ENCODE results near the gene ZNF226. TPM values are rescaled to one million over a fixed set of nuclear protein-coding genes. Genes with fewer than 3 reads are reported as not detected.

ZNF226 gene
- total and polyA plus RNA-seq, 9 of the 15 experiments (the other 6 are each of a cell fraction or from before 2014, with no cell fraction given) = 6.2 to 19.4 (median 9.3) TPM

DNA sequence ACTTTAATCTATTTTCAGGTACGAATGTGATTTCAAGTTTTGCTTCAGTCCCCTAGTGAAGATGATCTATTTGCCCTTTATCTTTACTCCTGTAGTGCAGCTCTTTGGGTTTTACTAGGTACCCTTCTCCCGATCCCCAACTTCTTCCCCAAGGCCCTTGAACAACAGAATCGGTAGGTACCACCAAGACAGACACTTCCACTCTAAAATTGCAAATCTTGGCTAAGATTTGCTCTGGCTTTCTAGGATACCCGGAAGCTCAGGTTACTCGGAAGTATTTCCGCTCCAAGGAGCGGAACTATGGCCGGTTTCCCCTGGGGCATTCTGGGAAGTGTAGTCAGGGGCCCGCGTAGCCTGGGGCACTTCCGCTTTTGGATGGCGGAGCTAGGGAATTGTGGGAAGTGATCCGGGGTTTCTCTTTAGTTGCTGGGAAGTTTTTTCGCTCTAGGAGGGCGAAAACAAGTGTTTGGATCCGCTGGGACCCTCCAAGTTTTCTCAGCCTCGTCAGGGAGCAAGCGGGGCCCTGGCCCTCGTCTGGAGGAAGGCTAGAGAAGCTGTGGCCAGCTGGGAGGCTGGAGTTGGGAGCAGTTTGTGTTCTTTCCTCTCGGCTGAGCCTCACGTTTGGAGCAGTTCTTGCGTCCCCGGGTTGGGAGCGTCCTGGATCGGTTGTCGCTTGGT, 42.4 kb downstream of the ZNF226 start (continued):
- TF ChIP-seq, protein P1, sequence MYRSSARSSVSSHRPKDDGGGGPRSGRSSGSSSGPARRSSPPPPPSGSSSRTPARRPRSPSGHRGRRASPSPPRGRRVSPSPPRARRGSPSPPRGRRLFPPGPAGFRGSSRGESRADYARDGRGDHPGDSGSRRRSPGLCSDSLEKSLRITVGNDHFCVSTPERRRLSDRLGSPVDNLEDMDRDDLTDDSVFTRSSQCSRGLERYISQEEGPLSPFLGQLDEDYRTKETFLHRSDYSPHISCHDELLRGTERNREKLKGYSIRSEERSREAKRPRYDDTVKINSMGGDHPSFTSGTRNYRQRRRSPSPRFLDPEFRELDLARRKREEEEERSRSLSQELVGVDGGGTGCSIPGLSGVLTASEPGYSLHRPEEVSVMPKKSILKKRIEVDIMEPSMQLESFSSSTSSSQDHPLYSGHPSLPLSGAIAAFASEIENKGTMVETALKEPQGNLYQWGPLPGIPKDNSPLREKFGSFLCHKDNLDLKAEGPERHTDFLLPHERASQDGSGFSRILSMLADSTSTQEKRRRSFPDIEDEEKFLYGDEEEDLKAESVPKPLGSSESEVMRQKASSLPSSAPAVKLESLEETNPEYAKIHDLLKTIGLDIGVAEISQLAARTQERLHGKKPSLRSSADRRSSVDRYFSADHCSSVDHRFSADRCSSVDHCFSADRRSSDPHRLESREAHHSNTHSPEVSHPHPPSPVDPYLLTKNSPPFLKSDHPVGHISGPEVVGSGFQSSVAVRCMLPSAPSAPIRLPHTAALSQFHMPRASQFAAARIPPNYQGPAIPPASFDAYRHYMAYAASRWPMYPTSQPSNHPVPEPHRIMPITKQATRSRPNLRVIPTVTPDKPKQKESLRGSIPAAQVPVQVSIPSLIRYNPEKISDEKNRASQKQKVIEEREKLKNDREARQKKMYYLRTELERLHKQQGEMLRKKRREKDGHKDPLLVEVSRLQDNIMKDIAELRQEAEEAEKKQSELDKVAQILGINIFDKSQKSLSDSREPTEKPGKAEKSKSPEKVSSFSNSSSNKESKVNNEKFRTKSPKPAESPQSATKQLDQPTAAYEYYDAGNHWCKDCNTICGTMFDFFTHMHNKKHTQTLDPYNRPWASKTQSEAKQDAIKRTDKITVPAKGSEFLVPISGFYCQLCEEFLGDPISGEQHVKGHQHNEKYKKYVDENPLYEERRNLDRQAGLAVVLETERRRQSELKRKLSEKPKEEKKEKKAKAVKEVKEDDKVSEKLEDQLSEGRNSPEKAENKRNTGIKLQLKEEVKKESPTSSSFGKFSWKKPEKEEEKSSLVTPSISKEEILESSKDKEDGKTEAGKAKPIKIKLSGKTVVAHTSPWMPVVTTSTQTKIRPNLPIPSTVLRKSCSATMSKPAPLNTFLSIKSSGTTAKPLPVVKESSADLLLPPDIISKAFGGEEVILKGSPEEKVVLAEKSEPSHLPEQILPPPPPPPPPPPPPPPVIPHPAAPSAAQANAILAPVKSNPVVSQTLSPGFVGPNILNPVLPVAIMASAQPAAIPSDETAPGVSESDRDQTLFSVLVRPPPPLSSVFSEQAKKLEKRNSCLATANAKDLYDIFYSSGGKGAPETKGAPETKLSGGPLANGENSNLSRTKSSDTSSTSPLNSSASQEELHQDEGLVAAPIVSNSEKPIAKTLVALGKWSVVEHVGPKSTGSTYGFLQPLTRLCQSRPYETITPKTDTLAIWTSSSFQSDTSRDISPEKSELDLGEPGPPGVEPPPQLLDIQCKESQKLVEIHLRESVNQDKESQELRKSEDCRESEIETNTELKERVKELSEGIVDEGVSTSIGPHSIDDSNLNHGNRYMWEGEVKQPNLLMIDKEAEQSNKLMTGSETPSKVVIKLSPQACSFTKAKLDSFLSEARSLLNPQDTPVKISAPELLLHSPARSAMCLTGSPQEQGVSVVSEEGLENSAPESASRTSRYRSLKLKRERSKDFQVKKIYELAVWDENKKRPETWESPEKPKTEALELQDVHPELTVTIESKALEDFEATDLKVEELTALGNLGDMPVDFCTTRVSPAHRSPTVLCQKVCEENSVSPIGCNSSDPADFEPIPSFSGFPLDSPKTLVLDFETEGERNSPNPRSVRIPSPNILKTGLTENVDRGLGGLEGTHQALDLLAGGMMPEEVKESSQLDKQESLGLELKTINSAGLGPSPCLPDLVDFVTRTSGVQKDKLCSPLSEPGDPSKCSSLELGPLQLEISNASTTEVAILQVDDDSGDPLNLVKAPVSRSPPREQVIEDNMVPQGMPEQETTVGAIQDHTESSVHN (IDR thresholded peaks at IDR 0.05; ENCODE audit: borderline replicate concordance in 1 of 2, low read depth in 1 of 2) = no peak
- no peak for TF ChIP-seq ELK3 (CRISPR knock-in tag; IDR thresholded peaks at IDR 0.05)
- TF ChIP-seq ZNF175 (CRISPR knock-in tag; IDR thresholded peaks at IDR 0.05; ENCODE audit: low read depth) = peak; percentile 61; the same call in 1 of the 2 replicates
- TF ChIP-seq POLR2AphosphoS2 (IDR thresholded peaks at IDR 0.05; ENCODE audit: low read length) = no peak
- no peak for TF ChIP-seq ZKSCAN3 (CRISPR knock-in tag; IDR thresholded peaks at IDR 0.05)
- no peak for TF ChIP-seq YBX1 (IDR thresholded peaks at IDR 0.05)
- TF ChIP-seq, protein P2, sequence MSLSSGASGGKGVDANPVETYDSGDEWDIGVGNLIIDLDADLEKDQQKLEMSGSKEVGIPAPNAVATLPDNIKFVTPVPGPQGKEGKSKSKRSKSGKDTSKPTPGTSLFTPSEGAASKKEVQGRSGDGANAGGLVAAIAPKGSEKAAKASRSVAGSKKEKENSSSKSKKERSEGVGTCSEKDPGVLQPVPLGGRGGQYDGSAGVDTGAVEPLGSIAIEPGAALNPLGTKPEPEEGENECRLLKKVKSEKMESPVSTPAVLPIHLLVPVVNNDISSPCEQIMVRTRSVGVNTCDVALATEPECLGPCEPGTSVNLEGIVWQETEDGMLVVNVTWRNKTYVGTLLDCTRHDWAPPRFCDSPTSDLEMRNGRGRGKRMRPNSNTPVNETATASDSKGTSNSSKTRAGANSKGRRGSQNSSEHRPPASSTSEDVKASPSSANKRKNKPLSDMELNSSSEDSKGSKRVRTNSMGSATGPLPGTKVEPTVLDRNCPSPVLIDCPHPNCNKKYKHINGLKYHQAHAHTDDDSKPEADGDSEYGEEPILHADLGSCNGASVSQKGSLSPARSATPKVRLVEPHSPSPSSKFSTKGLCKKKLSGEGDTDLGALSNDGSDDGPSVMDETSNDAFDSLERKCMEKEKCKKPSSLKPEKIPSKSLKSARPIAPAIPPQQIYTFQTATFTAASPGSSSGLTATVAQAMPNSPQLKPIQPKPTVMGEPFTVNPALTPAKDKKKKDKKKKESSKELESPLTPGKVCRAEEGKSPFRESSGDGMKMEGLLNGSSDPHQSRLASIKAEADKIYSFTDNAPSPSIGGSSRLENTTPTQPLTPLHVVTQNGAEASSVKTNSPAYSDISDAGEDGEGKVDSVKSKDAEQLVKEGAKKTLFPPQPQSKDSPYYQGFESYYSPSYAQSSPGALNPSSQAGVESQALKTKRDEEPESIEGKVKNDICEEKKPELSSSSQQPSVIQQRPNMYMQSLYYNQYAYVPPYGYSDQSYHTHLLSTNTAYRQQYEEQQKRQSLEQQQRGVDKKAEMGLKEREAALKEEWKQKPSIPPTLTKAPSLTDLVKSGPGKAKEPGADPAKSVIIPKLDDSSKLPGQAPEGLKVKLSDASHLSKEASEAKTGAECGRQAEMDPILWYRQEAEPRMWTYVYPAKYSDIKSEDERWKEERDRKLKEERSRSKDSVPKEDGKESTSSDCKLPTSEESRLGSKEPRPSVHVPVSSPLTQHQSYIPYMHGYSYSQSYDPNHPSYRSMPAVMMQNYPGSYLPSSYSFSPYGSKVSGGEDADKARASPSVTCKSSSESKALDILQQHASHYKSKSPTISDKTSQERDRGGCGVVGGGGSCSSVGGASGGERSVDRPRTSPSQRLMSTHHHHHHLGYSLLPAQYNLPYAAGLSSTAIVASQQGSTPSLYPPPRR (CRISPR knock-in tag; IDR thresholded peaks at IDR 0.05; ENCODE audit: borderline replicate concordance) = no peak
- TF ChIP-seq ZFP1 (CRISPR knock-in tag; IDR thresholded peaks at IDR 0.05) = no peak
- TF ChIP-seq KDM1A (IDR thresholded peaks at IDR 0.05) = no peak
- no peak for TF ChIP-seq ZBTB9 (CRISPR knock-in tag; IDR thresholded peaks at IDR 0.05)
- no peak for TF ChIP-seq NEUROD1 (IDR thresholded peaks at IDR 0.05; ENCODE audit: borderline replicate concordance, low read depth, low read length, partially characterized antibody)
- no peak for TF ChIP-seq ZFPM2 (CRISPR knock-in tag; IDR thresholded peaks at IDR 0.05)
